ENCODE data around the gene MMD. TPM values are rescaled to one million over a fixed set of nuclear protein-coding genes. Genes with fewer than 3 reads are reported as not detected.

MMD gene
- 35.9 and 49.8 TPM in 2 replicates for polyA plus RNA-seq

GRCh38 chr17:55421179-55421934 lies at the start of gene MMD:
TSS of gene MMD (minus strand) at chr17:55421835. CDS start at chr17:55421695, 140 bp downstream.

Other genes starting within 250 kb of the MMD start
- 18.8 and 24.7 TPM in 2 replicates for gene HLF, start 156.9 kb downstream of the MMD start, polyA plus RNA-seq
- not detected in 2 replicates for gene SMIM36, start 89.6 kb upstream of the MMD start, polyA plus RNA-seq